T-helper 2 cell treated with Interferon-gamma antibody and Interleukin-4, amounts not matched to agents 100 ng/mL and 5 ng/mL, for 36 hours (primary cell): ENCODE measurements around the gene OXLD1. TPM values are rescaled to one million over a fixed set of nuclear protein-coding genes. Genes with fewer than 3 reads are reported as not detected.

ENCODE experiments used
- intact Hi-C: fragments of 100-400 bp; cut with micrococcal nuclease; formaldehyde crosslinking; loops from one replicate; pipeline ENCODE4 v1.15.1; 2023
- total RNA-seq: library from RNA; stranded (reverse); gene quantifications from 2 replicates; pipeline ENCODE4 v1.2.3, GENCODE V29; 2022

Gene OXLD1
- total RNA-seq, 1 donor from 2014 or later = 42.5 TPM

DNA sequence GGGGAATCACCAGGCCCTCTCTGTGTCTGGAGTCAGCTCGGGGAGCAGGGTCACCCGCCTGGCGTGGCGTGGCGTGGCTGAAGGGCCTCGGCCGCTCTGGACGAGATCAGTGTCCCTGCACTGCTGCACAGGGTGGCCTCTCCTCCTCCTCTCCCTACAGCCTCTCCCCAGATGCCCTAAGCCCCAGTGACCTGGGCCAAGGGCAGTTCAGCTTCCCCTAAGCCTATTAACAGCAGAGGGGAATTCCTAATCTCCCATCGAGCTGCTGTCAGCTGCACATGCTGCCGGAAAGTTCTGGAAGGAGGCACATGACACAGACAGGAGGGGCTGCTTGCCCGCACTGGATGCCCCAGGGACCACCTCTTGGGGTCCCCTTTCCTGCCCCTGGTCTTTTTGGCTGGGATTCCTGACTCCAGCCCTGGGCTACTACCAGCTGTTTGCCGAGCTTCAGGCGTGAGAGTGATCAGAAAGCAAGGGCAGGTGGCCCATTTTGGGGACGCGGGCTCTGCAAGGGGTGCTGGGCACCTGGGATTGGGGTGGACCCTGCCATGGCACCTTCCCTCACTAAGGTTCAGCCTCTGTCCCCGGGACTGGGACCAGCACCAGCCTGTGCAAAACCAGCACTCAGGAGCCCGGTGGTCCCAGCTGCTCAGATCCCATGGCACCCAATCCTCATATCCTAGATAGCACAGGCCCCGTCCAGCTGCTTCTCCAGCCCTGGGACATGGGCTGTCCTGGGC, 10.9 kb downstream of the OXLD1 start:
- intact Hi-C loops = no loop called here

- intact Hi-C loops = no loop called here
Observed at GRCh38 chr17:81652906-81653771, 13.3 kb downstream of the OXLD1 start.

GRCh38 chr17:81651692-81652091, 14.7 kb downstream of the OXLD1 start:
- intact Hi-C loops = no loop called here

- intact Hi-C loops = no loop called here
Observed at GRCh38 chr17:81650951-81651350, 15.5 kb downstream of the OXLD1 start.

DNA sequence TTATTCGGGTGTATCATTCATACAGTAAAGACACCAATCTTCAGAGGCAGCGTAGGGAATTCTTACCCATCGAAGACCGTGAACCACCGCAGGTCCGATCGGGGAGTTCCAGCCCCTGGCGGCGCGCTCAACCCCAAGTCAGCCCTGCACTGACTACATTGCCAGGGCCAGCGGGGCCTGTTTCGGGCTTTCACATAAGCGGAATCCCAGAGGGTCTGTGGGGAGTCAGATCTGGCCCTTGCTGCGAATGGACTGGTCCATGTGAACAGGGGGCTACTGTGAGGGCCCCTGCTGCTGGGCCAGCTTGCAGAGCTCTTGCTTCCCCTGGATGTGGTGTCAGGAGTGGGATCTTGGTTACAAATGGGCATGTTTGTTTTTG, 17.7 kb downstream of the OXLD1 start:
- intact Hi-C loops = no loop called here

- intact Hi-C loops = no loop called here
Observed at GRCh38 chr17:81648013-81648706, 18.2 kb downstream of the OXLD1 start.

DNA sequence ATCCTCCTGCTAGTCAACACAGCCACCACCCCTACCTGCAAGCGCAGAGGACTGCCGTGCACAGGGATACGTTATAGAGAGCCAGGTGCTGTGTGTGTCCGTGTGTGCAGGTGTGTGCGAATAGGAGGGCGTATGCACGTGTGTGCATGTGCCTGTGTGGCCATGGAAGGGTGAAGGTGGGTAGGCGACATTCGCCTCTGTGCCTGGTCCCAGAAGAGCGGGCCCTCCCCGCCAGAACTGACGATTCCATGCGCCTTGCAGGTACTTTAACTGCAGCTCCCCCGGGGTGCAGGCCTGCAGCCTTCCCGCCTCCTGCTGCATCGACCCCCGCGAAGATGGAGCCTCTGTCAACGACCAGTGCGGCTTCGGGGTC, 18.8 kb downstream of the OXLD1 start:
- intact Hi-C loops = no loop called here

GRCh38 chr17:81646869-81647600, 19.4 kb downstream of the OXLD1 start:
- intact Hi-C loops = no loop called here

GRCh38 chr17:81644976-81645952, 21.1 kb downstream of the OXLD1 start:
- intact Hi-C loops = no loop called here

DNA sequence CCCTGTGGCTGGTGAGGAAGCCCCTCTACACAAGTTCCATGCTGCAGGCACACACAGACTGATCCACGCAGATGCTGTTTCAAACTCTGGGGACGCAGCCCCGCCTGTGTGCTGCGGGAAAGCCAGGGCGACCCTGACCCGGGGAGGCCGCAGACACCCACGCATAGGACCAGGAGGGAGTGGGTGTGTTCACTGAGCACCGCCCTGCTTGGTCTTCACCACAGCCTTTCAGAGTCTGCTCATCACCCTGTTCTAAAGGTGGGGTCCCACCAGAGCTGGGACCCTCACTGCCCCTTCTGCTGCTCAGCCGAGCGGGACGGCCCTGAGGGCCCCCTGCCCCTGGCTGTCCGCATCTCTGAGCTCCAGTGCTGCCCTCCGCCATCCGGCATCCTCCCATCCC, 21.9 kb downstream of the OXLD1 start:
- intact Hi-C loops = no loop called here

DNA sequence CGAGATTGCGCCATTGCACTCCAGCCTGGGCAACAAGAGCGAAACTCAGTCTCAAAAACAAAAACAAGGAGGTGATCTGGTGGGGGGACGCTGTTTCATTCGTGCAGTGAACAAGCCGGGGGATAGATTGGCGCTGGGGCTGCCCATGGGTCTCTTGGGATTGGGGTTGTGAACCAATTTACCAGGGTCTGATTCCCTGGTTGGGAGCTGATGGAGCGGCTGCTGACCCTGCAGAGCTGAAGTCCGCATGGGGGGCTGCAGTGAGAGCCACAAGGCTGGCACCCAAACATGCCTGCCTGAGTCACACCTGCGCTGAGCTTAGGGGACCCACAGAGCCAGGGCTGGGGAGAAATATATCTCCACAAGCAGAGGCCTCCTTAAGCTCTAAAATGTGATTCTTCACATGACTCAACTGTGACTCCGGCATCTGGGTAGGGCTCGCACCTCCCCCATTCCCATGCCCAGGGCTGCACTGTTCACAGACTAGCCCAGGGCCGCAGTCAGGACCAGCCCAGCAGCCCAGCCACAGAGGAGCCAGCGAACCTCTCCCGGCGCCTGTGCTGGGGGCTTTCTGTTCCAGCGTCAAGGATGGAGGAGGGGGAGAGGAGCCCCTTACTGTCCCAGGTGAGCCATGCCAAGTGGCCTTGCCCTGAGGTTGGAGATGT, 24.4 kb downstream of the OXLD1 start:
- intact Hi-C loops = no loop called here

DNA sequence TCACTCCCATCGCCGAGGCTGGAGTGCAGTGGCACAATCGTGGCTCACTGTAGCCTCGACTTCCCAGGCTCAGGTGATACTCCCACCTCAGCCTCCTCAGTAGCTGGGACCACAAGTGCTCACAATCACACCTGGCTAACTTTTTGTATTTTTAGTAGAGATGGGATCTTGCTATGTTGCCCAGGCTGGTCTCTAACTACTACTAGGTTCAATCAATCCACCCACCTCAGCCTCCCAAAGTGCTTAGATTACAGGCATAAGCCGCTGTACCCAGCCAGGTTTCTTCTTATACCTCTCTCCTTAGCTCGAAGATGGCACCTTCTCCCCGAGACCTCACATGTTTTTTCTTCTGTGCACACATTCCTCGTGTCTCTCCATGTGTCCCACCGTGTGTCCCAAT, 26.4 kb downstream of the OXLD1 start:
- intact Hi-C loops = no loop called here

DNA sequence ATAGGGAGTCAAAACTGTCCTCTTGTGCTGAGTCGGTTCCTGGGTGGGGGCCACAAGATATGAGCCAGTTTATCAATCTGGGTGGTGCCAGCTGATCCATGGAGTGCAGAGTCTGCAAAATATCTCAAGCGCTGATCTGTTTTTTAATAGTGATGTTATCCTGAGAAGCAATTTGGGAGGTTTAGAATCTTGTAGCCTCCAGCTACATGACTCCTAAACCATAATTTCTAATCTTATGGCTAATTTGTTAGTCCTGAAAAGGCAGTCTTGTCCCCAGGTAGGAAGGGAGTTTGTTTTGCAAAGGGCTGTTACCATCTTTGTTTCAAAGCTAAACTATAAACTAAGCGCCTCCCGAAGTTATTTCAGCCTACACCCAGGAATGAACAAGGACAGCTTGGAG, 27.7 kb downstream of the OXLD1 start:
- intact Hi-C loops = no loop called here

DNA sequence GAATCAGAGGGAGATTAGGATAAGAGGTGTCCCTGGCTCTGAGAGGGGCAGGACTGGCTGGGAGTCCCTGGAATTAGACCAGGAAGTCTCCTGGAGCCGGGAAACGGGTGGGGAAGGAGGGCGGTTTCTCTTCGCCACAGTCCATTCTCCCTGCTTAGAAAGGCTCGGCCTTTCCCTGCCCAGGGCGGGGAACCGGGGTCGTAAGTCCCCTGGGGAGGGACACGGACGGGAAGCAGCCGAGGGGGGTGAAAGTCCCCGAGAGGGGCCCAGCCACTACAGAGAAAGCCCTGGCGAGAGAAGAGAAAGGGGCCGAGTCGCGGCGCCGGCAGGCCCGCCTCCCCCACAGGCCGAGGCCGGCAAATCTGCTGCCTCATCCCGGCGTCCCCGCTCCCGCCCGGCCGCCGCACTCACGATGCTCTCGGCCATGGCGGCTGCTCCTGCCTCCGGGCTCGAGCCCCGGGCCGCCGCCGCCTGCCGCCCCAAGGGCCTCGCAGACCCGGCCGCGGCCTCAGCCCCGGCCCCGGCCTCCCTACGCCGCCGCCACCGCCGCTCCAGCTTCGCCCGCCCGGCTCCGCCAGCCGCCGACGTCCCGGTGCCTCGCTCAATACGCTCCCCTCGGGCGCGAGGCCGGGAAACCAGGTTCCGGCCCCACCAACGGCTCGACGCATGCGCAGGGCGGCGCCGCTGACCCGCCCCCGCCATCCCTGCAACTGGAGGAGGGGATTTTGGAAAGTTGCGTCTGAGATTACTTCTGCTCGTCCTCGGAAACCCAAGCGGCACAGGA, 29.7 kb downstream of the OXLD1 start, which contains the start of the genes NPLOC4 and TSPAN10:
Gene NPLOC4 (minus strand): TSS at position 608 of the 784 bp plus-strand sequence. CDS start 182 bp downstream, at position 426.
Gene TSPAN10 (plus strand): TSS at position 692 of the 784 bp plus-strand sequence. CDS start 5,217 bp downstream, outside the sequence.
- intact Hi-C loops = loop anchor here (2.0 kb wide), 1 partner anchor 30 kb away; the partner anchor contains the start of genes CCDC137 and OXLD1

DNA sequence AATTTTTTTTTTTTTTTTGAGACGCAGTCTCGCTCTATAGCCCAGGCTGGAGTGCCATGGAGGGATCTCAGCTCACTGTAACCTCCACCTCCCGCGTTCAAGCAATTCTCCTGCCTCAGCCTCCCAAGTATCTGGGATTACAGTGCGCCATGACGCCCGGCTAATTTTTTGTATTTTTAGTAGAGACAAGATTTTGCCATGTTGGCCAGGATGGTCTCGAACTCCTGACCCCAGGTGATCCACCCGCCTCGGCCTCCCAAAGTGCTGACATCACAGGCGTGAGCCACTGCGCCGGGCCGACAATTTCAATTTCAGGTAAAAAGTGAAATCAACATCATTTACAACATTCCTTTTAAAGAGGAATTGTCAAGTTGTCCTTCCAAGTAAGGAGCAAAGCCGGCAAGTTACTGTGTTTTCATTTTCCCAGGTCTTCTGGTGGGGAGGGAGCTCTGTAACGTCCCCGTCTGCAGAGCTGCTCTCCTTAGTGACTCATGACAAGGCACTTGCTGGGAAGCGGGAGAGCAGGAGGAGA, 30.4 kb downstream of the OXLD1 start:
- intact Hi-C loops = loop anchor here (2.0 kb wide), 1 partner anchor 31 kb away; the partner anchor contains the start of genes CCDC137 and OXLD1

GRCh38 chr17:81635431-81635830, 31.0 kb downstream of the OXLD1 start:
- intact Hi-C loops = no loop called here

GRCh38 chr17:81631482-81631881, 34.9 kb downstream of the OXLD1 start:
- intact Hi-C loops = no loop called here

GRCh38 chr17:81630274-81630673, 36.1 kb downstream of the OXLD1 start:
- intact Hi-C loops = no loop called here
